ENCODE results near the gene SH3BGR.
"Not testable (repeated sequence)": the region's sequence is repeated elsewhere in the genome, so short reads cannot be mapped to it uniquely, and the experiment has no call there.

The SH3BGR gene

DNA sequence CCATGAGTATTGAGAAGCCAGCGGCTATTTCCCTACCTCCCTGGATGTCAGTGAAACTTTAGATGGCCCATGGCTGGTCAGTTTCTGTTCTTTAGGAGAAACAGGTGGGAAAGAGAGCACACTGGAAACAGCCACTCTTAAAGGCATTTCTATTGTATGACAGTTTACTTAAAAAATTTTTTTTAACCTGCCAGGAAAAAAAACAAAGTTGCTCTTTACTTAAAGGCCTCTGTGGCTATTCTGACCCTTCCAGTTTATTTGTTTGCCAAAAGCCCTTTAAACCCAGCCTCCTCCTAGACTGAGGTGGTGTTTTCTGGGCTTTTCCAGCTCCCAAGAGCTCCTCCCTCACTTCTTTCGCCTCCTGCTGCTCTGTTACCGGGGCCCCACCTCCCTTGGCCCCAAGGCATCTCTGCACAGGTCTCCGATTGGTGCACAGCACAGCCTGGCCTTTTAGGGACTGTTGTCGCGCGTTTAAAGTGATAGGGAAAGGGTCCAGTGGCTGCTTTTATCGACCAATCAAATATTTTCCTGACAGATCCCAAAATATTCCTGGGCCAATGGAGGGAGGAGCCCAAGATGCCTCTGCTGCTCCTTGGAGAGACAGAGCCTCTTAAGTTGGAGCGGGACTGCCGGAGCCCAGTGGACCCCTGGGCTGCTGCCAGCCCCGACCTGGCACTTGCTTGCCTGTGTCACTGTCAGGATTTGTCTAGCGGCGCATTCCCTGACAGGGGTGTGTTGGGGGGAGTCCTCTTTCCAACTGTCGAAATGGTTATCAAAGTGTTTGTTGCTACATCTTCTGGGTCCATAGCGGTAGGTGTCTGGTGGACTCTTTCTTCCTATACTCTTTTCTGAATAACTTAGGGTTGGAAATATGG, at the start of gene SH3BGR:
Gene SH3BGR (plus strand): TSS at position 639 of the 875 bp plus-strand sequence. CDS start 127 bp downstream, at position 766.
- Histone ChIP-seq H4K20me1 (ENCODE audit: insufficient read depth, low read length) (no peaks in the 10 kb centered on the region), H3K9me3 (ENCODE audit: insufficient read depth, low read length) (no peaks in the 10 kb centered on the region), H3K4me3 (ENCODE audit: low read length) (no peak within 1 kb of the TSS), H3K9ac (ENCODE audit: low read length) (no peak within 1 kb of the TSS), H3K27me3 (ENCODE audit: low read depth, low read length) (peaks cover 5% of the 10 kb centered on the region; the same call in 1 of the 2 replicates), H3K27ac (ENCODE audit: low read length) (no peak within 1 kb of the TSS), H2AFZ (ENCODE audit: low read depth, low read length) (no peak within 1 kb of the TSS), H3K4me2 (ENCODE audit: low read length) (no peak within 1 kb of the TSS), H3K36me3 (replicated peaks; ENCODE audit: low read depth, low read length) (no peaks in the 10 kb centered on the region), H3K79me2 (ENCODE audit: low read length) (no peaks in the 10 kb centered on the region), H3K4me1 (ENCODE audit: low read length) (no peaks in the 10 kb centered on the region)
- no peak for TF ChIP-seq EZH2phosphoT487 (IDR thresholded peaks at IDR 0.05; ENCODE audit: low read depth)
- TF ChIP-seq, protein P1, sequence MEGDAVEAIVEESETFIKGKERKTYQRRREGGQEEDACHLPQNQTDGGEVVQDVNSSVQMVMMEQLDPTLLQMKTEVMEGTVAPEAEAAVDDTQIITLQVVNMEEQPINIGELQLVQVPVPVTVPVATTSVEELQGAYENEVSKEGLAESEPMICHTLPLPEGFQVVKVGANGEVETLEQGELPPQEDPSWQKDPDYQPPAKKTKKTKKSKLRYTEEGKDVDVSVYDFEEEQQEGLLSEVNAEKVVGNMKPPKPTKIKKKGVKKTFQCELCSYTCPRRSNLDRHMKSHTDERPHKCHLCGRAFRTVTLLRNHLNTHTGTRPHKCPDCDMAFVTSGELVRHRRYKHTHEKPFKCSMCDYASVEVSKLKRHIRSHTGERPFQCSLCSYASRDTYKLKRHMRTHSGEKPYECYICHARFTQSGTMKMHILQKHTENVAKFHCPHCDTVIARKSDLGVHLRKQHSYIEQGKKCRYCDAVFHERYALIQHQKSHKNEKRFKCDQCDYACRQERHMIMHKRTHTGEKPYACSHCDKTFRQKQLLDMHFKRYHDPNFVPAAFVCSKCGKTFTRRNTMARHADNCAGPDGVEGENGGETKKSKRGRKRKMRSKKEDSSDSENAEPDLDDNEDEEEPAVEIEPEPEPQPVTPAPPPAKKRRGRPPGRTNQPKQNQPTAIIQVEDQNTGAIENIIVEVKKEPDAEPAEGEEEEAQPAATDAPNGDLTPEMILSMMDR (IDR thresholded peaks at IDR 0.05; ENCODE audit: low read depth, low read length) = no peak

DNA sequence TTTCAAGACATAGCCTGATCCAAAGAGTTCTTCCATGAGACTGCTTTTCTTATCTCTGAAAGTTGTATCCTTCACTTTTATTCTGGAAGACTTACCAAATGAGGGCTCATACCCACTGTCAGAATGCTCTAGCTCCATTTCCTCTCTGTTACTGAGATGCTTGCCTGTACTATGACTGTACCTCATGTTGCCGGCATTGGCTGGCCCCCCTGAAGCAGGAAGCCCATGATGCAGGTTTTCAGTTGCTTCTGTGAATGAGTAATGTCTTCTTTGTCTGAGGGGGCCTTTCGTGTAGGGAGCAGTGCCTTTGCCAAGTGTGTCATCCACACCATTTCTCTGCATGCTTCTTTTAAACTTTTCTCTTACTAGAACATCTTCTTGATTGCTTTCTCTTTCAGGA, 45.7 kb upstream of the SH3BGR start:
- no peak overlapping the region for H3K4me2 ChIP-seq (ENCODE audit: low read length)
- no peaks in the 10 kb centered on the region for H3K4me1 ChIP-seq (ENCODE audit: low read length)
- no peak overlapping the region for H3K27ac ChIP-seq (ENCODE audit: low read length)
- no peak overlapping the region for H3K4me3 ChIP-seq (ENCODE audit: low read length)
- H4K20me1 ChIP-seq (ENCODE audit: insufficient read depth, low read length) = no peaks in the 10 kb centered on the region
- no peak overlapping the region for H3K9ac ChIP-seq (ENCODE audit: low read length)
- H3K27me3 ChIP-seq (ENCODE audit: low read depth, low read length) = no peaks in the 10 kb centered on the region
- no peak overlapping the region for H2AFZ ChIP-seq (ENCODE audit: low read depth, low read length)
- TF ChIP-seq, protein P1 (IDR thresholded peaks at IDR 0.05; ENCODE audit: low read depth, low read length) = no peak
- no peak for TF ChIP-seq EZH2phosphoT487 (IDR thresholded peaks at IDR 0.05; ENCODE audit: low read depth)
- no peaks in the 10 kb centered on the region for H3K79me2 ChIP-seq (ENCODE audit: low read length)
- no peaks in the 10 kb centered on the region for H3K9me3 ChIP-seq (ENCODE audit: insufficient read depth, low read length)
- peaks cover 6% of the 10 kb centered on the region for H3K36me3 ChIP-seq (replicated peaks; ENCODE audit: low read depth, low read length)

DNA sequence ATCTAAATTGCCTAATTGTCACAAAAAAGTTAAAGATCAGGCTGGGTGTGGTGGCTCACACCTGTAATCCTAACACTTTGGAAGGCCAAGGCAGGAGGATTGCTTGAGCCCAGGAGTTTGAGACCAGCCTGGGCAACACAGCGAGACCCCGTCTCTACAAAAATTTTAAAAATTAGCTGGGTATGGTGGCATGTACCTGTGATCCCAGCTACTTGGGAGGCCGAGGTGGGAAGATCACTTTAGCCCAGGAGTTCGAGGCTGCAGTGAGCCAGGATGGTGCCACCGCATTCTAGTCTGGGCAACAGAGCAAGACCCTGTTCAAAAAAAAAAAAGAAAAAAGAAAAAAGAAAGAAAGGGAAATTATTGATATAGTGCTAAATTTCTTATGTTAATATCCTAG, 32.6 kb upstream of the SH3BGR start:
- not testable (repeated sequence) for H3K9me3 ChIP-seq (ENCODE audit: insufficient read depth, low read length); H2AFZ ChIP-seq (ENCODE audit: low read depth, low read length); H3K4me3 ChIP-seq (ENCODE audit: low read length); H4K20me1 ChIP-seq (ENCODE audit: insufficient read depth, low read length); H3K36me3 ChIP-seq (replicated peaks; ENCODE audit: low read depth, low read length); H3K4me1 ChIP-seq (ENCODE audit: low read length); H3K4me2 ChIP-seq (ENCODE audit: low read length); H3K9ac ChIP-seq (ENCODE audit: low read length); H3K79me2 ChIP-seq (ENCODE audit: low read length); H3K27ac ChIP-seq (ENCODE audit: low read length); H3K27me3 ChIP-seq (ENCODE audit: low read depth, low read length)

DNA sequence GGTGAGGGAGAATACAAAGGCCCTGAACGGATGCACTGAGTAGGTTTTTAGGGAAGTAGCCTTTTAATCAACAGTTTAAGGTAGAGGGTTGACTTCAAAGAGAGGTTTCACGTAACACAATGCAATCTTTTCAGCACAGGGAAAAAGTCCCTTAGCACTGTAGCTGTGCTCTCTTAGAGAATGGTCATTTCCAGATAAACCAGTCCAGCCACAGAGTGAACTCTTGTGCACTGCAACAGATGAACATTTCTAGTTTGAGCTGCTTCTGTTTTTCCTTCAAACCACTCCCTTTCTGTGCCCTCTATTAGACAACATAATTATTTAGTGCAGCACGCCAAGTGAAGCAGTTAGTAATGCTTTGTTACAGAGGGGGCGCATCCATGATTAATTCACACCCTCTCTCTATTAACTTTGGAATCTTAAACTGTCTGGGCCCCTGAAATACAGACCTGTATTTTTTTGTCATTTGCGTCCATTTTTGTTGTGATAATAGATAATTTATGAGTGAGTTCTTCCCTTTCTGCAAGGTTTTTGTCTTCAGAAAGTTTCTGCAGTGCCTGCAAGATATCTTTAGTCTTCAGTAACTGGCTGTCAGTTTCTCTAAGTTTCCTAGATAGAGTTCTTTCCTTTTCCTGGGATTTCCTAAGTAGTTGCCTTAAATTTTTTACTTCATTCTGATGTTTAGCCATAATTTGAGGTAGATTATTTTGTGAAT, 29.1 kb upstream of the SH3BGR start:
- H3K4me1 ChIP-seq (ENCODE audit: low read length) = no peaks in the 10 kb centered on the region
- no peak overlapping the region for H3K4me3 ChIP-seq (ENCODE audit: low read length)
- no peak overlapping the region for H3K27ac ChIP-seq (ENCODE audit: low read length)
- no peak overlapping the region for H2AFZ ChIP-seq (ENCODE audit: low read depth, low read length)
- no peak for TF ChIP-seq EZH2phosphoT487 (IDR thresholded peaks at IDR 0.05; ENCODE audit: low read depth)
- TF ChIP-seq, protein P1 (IDR thresholded peaks at IDR 0.05; ENCODE audit: low read depth, low read length) = no peak
- H3K36me3 ChIP-seq (replicated peaks; ENCODE audit: low read depth, low read length) = no peaks in the 10 kb centered on the region
- no peak overlapping the region for H3K9ac ChIP-seq (ENCODE audit: low read length)
- no peaks in the 10 kb centered on the region for H4K20me1 ChIP-seq (ENCODE audit: insufficient read depth, low read length)
- no peaks in the 10 kb centered on the region for H3K27me3 ChIP-seq (ENCODE audit: low read depth, low read length)
- H3K9me3 ChIP-seq (ENCODE audit: insufficient read depth, low read length) = no peaks in the 10 kb centered on the region
- H3K79me2 ChIP-seq (ENCODE audit: low read length) = no peaks in the 10 kb centered on the region
- no peak overlapping the region for H3K4me2 ChIP-seq (ENCODE audit: low read length)
